Fibroblast of lung (primary cell): ENCODE data around the gene HAGH.

Source experiments
- CTCF ChIP-seq, 2 donors: IDR thresholded peaks in 1 of 2; conservative IDR thresholded peaks in 1 of 2; 1 replicate in 1 of 2; 2 replicates in 1 of 2; pipeline ENCODE4 v1.5.1; 2011 to 2012; ENCODE audit warnings: low read length in 2 of 2, control low read depth in 1 of 2, inconsistent platforms in 1 of 2, low read depth in 1 of 2, mild to moderate bottlenecking in 1 of 2
- EZH2 ChIP-seq: IDR thresholded peaks from 2 replicates; pipeline ENCODE4 v1.5.1; 2012; ENCODE audit warnings: low read length, control low read depth, mild to moderate bottlenecking; ENCODE audit errors: missing control alignments

- TF ChIP-seq CTCF (conservative IDR thresholded peaks at IDR 0.05 in 1 of 2, IDR thresholded peaks at IDR 0.05 in 1 of 2; ENCODE audit: low read depth in 1 of 2, low read length in 2 of 2) (no peak), EZH2 (no peak)
These were observed 50.6 kb downstream of the HAGH start for GRCh38 chr16:1775846-1776671.
